Cardiac ventricle fibroblast (primary cell): ENCODE results near the gene ANXA10. TPM values are rescaled to one million over a fixed set of nuclear protein-coding genes. Genes with fewer than 3 reads are reported as not detected.

Experiments
- total RNA-seq: library from RNA; depleted of rRNA; stranded (reverse); fragments of >200 nt; gene quantifications from 2 replicates; pipeline ENCODE4 v1.2.3, GENCODE V29; 2015

ANXA10 gene
- total RNA-seq, result 1.5 and 2.7 TPM in 2 replicates

GRCh38 chr4:168092176-168092712, at the start of gene ANXA10:
ANXA10 (plus strand) TSS chr4:168092537; CDS start chr4:168092701, 164 bp downstream.

Other genes with a start within 250 kb of the ANXA10 start
- gene DDX60, start 226.2 kb downstream of the ANXA10 start, total RNA-seq, result 13.3 and 19.3 TPM in 2 replicates